GM18499 (cell line): ENCODE results near the gene NDRG3.

Experiments
- ATAC-seq: cut with Tn5 transposase; IDR thresholded peaks from one replicate; pipeline ENCODE4 v1.9.1; 2021; ENCODE audit warnings: moderate number of reproducible peaks; ENCODE audit not compliant: insufficient read depth, unreplicated experiment

NDRG3 gene

DNA sequence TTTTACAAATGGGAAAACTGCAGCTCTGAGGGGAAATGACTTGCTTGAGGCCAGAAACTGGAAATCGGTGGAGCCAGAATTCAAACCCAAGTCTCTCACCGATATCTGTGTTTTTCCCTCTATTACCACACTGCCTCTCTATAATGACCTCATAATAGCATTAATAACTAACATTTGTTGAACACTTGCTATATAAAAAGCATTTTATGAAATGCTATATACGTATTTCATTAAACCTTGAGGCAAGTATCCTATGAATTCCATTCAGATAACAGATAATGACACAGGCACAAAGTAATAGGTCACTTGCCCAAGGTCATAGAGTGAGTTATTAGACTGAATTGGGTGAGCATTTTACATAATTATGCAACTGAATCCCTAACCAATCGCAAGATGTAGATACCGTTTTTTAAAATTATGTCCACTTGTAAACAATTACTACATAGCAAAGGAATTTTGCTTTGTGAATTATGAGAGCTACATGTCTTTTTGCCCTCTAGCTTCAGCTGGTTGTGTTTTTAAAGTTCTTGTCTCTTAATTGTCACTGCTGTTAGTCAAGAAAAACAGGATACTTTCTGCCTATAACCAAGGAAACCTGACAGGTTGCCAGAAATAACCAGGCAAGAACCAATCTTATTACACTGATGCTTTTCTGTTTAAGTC, 23.0 kb upstream of the NDRG3 start:
- no peak for ATAC-seq

DNA sequence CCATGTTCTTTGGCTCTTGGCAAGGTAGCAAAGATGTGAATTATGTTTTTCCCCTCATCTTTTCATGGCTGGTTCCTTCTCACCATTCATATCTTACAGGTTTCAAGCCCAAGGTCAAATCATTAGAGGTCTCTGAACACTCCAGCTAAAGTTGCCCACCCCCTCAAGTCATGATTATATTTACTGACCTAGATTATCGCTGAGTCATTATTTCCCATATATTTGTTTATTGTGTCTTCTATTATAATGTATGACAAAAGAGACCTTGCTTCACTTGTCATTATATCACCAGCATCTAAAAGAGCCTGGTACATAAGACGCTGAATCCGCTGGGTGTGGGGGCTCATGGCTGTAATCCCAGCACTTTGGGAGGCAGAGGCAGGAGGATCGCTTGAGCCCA, 15.2 kb upstream of the NDRG3 start:
- no peak for ATAC-seq

DNA sequence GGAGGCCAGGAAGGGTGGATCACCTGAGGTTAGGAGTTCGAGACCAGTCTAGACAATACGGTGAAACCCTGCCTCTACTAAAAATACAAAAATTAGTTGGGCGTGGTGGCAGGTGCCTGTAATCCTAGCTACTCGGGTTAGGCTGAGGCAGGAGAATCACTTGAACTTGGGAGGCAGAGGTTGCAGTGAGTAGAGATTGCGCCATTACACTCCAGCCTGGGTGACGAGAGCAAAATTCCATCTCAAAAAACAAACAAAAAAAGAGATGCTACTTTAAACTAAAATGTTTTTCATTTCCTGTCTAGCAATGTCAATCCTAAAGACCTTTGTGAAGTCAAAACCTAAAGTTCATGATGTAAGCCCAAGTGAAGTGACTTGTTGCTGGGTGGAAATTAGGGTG, 14.8 kb upstream of the NDRG3 start:
- no peak for ATAC-seq

DNA sequence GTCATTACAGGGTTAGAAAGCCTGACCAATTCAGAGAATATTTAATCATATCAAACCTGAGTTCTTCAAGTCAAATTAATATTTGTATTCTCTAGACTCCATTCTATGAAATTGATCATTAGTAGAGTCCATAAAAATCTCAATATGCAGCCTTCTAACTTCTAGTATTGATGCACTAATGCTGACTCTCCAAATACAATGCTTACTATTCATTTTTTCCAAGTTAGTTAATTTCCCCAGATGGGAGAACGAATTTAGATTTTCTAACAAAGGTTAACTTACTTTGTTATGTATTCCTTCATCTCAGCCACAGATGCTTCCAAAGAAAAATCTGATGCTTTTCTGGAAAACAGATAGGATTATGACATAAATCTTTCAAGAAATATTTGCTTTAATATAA, 12.4 kb upstream of the NDRG3 start:
- no peak for ATAC-seq

DNA sequence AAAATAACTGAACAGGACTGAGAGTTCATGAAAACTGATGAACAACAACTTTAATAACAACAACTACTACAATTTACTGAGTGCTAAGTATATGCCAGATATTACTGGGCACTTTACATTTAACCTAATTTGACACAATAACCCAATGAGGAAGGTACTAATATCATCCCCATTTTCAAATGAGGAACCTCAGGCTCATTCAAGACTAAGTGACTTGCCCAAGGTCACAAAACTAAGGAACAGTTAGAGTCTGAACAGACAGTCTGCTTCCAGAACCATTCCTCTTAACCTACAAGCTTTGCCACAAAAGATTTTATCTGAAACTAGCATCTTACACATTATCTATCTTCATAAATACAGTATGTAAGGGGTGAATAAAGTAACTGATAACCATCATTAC, 10.6 kb upstream of the NDRG3 start:
- ATAC-seq: no peak

DNA sequence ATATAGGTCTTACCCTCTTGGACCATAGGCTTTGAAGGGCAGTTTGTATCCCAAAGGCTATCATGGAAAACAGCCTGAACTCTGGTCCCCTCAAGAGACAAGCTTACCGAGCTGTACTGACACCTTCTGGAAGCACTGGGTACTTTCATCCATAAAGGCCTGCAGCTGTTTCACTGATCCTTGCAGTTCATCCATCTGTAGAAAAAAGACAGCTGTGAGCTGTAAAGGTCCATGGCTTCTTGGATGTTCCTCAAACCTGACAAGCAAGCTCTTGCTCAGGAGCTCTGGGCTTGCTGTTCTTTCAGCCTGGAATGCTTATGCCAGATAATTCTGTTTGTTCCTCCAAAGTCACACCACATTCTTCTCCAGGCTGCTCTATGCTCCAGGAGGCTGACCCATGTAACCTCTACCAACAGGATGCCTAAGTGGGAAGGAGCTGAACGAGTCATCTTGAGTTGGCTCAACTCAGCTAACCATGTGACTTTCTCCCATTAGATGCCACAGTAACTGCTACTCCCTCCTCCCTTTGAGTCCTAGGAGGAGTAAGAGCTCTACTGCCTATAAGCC, 8.8 kb upstream of the NDRG3 start:
- ATAC-seq: no peak

DNA sequence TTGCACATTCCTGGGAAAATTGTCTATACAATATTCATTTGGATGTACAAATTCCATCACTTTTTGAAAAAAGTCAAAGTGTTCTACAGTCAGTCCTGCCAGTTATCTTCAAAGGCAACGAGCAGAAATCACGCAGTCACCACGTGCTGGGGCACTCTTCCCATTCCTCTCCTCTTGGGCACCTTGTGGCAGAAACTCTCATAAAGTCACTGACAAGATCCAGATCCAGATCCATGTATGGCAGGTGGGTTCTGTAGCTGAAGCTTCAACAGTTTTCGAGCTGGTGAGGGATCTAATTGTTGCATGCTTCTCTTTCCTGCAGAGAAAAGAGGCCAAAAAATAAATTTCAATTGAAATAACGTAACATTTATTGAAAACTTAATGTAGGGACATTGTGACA, 6.7 kb upstream of the NDRG3 start:
- ATAC-seq: no peak

DNA sequence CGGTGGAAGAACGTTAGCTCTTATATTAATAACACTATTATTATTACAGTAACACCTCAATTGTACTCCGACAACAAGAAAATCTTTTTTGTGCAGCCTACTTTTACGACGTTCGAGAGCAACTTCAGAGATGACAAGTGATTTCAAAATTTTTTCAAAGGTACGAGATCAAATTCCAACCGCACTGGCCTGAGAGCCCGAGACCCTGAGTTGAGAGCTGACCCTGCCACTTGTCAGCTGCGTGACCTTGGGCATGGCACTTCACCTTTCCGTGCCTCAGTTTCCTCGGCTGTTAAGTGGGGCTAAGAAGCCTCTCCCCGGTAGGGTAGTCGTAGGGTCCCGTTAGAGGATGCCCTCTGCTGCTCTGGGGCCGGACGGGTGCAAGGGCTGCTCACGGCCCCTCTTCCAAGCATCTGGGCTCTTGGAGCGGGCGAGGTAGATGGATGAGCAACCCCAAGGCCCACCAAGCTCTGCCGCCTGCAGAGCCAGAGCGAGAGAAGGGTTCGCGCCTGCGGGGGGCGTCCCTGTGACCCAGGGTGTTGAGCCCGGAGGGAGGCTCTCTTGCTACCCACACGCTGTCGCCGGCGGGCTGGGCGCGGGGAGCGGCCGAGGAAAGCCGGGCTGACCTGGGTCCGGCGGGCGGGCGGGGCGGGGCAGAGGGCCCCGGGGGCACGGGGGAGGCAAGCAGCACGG, 510 bp downstream of the NDRG3 start:
- no peak for ATAC-seq

DNA sequence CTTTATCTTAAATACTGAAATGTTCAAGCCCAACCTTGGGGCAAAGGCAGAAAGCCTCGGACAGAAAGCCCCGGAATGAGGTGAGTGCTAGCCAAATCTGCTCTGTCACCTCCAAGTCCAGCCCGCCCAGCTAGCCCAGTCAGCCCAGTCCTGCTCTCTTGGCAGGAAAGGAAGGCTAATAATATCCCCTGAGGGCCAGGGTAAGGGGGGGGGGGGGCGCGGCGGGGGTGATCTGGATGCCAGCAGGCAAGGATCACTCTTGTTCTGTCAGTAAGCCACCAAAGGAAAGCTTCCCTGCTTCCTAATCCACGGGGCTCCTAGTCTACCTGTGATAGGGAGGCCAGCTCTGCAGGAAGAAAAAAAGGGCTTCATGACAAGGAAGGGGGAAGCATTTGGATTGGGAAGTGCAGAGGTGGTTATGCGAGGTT, 1.1 kb downstream of the NDRG3 start:
- no peak for ATAC-seq

DNA sequence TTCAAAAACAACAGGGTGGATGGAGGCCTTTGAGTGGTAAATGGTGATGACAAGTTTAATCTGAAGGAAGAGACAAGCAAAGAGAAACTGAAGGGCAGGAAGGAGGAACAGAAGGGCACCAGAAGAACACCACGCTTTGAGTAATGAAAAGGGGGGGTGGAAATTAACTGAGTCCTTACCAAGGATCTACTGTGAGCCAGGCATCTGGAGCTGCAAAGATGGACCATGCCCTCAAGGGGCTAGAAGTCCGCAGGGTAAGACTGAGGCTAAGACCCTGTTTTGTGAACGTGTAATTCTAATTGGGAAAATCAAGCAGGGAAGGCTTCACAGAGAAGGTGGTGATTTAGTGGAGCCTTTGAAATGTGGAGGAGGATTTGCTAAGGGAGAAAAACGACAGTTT, 1.6 kb downstream of the NDRG3 start:
- ATAC-seq: no peak

DNA sequence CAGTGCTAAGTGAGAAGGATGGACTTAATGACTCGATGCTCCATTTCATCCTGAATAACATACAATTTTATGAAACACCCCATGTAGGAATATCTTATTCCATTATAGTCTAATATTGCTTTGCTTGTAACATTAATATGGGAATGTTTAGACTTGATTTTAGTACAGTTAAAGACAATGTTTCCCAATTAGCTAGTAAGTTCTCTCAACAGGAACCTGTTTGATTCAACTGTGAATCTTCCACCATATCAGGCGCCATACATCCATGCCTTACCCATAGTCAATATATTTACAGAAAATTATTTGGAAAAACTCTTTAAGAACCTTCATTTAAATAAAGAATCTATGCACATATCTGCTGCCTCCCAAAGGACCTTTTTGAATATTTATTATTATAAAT, 3.3 kb downstream of the NDRG3 start:
- ATAC-seq: no peak

DNA sequence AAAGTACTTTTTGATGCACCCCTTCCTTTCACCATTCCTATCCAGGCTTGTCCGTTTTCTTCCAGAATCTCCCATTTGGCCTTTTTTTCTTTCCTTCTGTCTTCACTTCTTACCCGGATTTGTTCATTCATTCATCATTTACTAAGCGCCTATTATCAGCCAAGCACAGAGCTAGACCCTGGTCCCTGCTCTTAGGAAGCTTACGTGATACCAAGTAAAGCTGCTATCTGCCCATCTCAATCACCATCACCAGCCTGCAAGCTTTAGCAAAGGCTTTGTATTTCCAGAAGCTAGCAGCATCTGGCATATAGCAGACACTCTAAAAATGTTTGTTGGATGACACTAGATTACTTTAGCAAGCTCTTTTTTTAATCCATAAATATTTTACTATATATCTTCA, 4.8 kb downstream of the NDRG3 start:
- no peak for ATAC-seq

DNA sequence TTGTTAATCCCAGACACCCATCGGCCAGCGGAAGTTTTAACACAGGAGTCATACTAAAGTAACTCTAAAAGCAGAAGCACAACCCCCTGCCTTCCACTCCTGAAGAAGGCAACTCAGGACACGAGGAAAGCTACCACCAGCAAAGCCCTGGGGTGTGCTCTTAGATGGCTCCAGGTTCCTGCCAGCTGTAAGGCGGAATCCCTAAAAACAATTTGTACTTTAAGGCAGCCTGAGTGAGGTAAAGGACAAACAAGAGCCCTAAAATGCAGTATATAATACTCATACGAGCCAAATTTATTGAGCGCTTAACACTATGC, 8.7 kb downstream of the NDRG3 start:
- ATAC-seq: no peak

DNA sequence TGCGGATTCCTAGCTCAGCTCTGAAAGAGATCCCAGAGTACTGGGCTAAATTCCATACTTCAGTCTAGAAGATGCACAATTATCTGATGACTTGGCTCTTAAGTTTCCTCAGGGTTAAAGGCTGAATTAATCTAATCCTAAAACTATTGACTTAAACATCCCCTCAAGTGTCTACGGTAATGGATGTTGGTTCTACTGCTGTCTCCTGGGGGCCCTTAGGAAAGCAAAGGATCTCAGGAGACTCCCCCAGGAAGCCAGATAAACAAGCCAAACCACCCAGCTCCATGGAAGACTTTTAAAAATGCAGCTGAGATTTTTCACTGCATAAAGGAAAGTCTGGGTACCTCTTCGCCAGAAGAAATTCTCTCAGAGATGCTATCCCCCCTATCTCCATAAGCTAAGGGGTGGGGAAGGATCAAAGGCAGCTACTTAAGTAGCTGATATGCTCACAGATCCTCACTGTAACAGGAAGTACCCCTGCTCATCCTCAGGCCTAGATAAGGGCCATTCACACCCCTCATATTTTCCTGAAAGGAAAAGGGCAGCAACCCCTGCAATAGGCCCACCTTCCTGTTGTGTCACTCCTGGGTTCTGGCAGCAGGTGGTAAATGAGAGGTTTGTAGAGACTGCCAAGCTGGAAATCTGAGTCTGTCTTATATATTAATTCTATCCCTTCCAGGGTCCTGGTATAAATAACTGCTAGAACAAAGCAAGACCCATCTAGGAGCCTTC, 9.3 kb downstream of the NDRG3 start:
- no peak for ATAC-seq

DNA sequence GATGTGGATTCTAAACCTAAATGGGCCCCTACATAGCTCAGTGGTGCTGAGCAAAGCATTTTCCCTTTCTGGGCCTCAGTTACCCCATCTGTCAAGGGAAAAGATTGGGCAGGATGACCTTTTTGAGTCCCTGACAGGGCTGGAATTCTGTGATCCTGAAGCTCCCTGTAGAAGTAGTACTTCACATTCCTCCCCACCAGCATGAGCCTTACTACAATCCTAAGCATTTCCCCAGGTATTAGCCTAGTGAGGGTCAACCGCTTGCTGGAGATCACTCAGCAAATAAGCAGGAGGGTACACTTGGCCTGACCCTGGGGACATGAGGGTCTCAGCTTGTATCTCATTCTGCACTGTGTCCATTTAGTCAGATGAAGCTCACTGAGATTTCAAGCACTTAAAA, 13.4 kb downstream of the NDRG3 start:
- no peak for ATAC-seq

DNA sequence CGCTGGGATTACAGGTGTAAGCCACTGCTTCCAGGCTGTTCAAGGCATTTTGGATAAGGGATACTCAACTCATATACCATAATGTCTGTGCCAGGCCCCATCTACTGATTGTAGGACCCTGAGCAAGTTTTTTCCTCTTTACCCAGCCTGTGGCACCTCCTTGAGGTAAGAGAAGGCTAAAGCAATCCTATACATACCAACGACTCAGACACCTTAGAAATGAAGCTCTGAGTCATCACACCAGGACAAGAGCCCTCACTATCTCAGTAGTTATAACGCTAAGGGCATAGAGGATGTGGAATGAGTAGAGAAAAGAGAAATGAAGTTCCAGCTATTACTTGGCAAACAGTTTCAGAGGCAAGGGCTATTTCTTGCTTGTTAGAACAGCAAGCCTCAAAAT, 16.9 kb downstream of the NDRG3 start:
- no peak for ATAC-seq

DNA sequence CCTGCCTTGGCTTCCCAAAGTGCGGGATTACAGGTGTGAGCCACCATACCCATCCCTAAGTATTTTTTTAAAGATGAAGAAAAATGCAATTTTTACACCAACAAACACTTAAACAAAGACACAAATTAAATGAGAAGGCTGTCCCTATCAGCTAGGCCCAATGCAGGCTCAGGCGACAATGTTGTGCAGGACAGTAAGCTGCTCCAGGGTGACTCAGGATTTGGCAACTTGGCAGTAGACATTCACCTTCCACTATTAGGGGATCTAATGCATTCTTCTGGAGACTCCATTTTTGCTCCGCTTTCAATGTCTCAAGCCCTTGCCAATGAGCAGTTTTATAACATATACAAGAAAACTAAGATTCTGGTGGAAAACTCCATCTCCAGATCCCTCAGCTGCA, 19.7 kb downstream of the NDRG3 start:
- no peak for ATAC-seq

DNA sequence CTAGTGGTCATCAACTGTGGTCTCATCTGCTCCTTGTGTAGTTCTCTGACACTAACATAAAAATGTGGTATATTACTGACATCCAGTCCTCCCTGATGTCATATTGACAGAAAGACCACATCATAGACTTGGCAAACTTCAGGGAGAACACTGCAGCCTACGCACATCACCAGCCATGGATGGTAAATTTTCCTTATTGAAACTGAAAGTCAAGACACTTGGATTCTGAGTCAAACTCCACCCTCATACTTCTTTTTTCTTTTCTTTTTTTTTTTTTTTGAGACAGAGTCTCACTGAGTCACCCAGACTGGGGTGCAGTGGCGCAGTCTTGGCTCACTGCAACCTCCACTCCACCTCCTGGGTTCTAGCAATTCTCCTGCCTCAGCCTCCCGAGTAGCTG, 25.4 kb downstream of the NDRG3 start:
- ATAC-seq: no peak

DNA sequence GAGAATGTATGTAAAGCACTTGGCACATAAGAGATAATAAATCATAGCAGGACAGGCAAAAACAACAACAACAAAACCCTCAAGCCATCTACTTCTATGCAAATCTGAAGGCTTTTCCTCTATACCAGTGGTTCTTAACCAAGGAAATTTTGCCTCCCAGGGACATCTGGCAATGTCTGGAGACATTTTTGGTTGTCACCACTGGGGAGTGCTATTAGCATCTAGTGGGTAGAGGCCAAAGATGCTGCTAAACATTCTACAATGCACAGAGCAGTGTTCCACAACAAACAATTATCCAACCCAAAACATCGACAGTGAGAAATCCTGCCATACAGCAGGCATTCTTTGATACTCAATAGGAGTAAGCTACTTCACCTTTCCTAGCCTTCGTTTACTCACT, 28.2 kb downstream of the NDRG3 start:
- no peak for ATAC-seq

DNA sequence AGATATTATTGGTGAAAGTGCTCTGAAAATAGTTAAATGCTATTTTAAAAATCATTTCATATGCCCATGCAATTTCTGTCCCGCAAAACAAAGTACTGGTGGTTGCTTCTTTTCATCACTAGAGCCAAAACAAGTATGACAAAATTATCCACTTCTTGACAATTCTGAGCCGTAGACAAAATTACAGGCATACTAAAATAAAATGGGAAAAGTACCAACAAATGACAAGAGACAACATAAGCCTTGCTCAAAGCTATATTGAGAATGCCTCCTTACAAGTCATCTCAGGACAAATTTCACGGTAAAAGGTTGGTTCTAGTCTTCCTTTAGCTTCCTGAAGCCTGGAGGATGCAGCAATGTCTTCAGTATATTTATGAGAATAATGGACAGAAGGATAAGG, 28.9 kb downstream of the NDRG3 start:
- no peak for ATAC-seq

DNA sequence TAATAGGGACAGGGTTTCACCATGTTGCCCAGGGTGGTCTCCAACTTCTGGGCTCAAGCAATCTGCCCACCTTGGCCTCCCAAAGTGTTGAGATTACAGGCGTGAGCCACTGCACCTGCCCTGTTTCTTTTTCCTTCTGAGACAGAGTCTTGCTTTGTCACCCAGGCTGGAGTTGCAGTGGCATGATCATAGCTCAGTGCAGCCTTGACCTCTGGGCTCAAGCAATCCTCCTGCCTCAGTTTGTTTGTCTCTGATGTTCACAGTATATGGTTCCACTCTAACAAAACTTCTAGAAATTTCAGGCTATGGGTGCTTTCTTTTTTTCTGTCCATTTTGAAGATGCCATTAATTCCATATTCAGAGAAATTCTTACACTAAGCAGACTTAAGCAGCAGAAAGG, 33.1 kb downstream of the NDRG3 start:
- no peak for ATAC-seq

DNA sequence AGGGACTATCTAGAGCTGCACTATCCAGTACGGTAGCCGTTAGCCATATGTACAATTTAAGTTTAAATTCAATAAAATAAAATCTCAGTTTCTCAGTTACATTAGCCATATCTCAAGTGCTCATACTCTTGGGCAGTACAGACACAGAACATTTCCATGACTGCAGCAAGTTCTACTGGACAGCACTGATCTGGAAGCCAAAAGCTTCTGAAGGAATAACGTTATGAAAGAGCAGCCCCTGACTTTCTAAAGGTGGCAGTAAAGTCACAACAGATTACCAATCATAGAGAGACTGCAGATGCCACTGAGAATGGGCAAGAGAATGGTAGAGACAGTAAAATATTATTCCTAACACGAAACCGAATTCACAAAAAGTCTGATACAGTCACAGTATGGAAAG, 36.8 kb downstream of the NDRG3 start:
- ATAC-seq: no peak
